IMR-90 (cell line): ENCODE results near the gene PDE4B. TPM values are rescaled to one million over a fixed set of nuclear protein-coding genes. Genes with fewer than 3 reads are reported as not detected.

Experiments used
- ATAC-seq: fragments of 200-7000 bp; cut with Tn5 transposase; 2 replicates; pipeline ENCODE4 v1.9.1; 2020; ENCODE audit warnings: low read depth, mild to moderate bottlenecking, moderate library complexity
- BruUV-seq: library from RNA; stranded (reverse); fragments of 400-500 nt; replicated peaks from 2 replicates; lab custom pipeline; 2021; lab: Mats Ljungman, UMichigan
- CTCF ChIA-PET: fragments of 300-600 bp; formaldehyde crosslinking; extraction: SDS; loops from one replicate; lab custom pipeline; 2021; ENCODE audit warnings: antibody characterized with exemption; lab: Yijun Ruan, JAX
- POLR2A ChIA-PET: fragments of 300-600 bp; sonication (Branson Sonifier 250); formaldehyde crosslinking; loops from one replicate; lab custom pipeline; 2022; ENCODE audit warnings: antibody characterized with exemption; ENCODE audit not compliant: unreplicated experiment; lab: Charles Lee
- DNase-seq: peaks from one replicate; pipeline ENCODE4 v3.0.0; 2013
- H2AFZ ChIP-seq: replicated peaks from 2 replicates; pipeline ENCODE3; 2013; ENCODE audit warnings: low read length, mild to moderate bottlenecking; ENCODE audit not compliant: poor library complexity
- H2AK5ac ChIP-seq: 2 replicates; pipeline ENCODE4 v1.6.1; 2013; ENCODE audit warnings: low read depth, low read length, inconsistent platforms
- H2AK9ac ChIP-seq: replicated peaks from 2 replicates; pipeline ENCODE3; 2013; ENCODE audit warnings: mild to moderate bottlenecking, low read depth, low read length, moderate library complexity; ENCODE audit not compliant: poor library complexity
- H2BK120ac ChIP-seq: 2 replicates; pipeline ENCODE4 v1.6.1; 2013; ENCODE audit warnings: low read depth, low read length, inconsistent platforms
- H2BK15ac ChIP-seq: 3 replicates; pipeline ENCODE4 v1.6.1; 2013; ENCODE audit warnings: low read depth, low read length, inconsistent platforms
- H2BK20ac ChIP-seq: 2 replicates; pipeline ENCODE4 v1.6.1; 2013; ENCODE audit warnings: low read depth, mild to moderate bottlenecking, inconsistent platforms, low read length, moderate library complexity
- H2BK5ac ChIP-seq: 2 replicates; pipeline ENCODE4 v1.6.1; 2013; ENCODE audit warnings: mild to moderate bottlenecking, low read depth, low read length, inconsistent platforms; ENCODE audit not compliant: poor library complexity, severe bottlenecking
- H3K14ac ChIP-seq: replicated peaks from 2 replicates; pipeline ENCODE4 v1.6.1; 2013; ENCODE audit warnings: low read depth, low read length, inconsistent platforms
- H3K18ac ChIP-seq: 2 replicates; pipeline ENCODE4 v1.6.1; 2013; ENCODE audit warnings: low read depth, low read length, control low read depth
- H3K23ac ChIP-seq: 2 replicates; pipeline ENCODE4 v1.6.1; 2013; ENCODE audit warnings: low read depth, low read length, inconsistent platforms
- H3K27ac ChIP-seq: 2 replicates; pipeline ENCODE4 v1.5.1; 2013; ENCODE audit warnings: mild to moderate bottlenecking, control low read depth, low read length; ENCODE audit not compliant: insufficient read depth
- H3K27me3 ChIP-seq: 2 replicates; pipeline ENCODE4 v1.6.1; 2013; ENCODE audit warnings: low read length; ENCODE audit not compliant: control insufficient read depth, insufficient read depth
- H3K36me3 ChIP-seq: 2 replicates; pipeline ENCODE4 v1.6.1; 2013; ENCODE audit warnings: low read length, mixed read lengths; ENCODE audit not compliant: control insufficient read depth, insufficient read depth
- H3K4ac ChIP-seq: 2 replicates; pipeline ENCODE4 v1.6.1; 2013; ENCODE audit warnings: low read depth, low read length, inconsistent platforms
- H3K4me1 ChIP-seq: 2 replicates; pipeline ENCODE4 v1.6.1; 2013; ENCODE audit warnings: low read length, mixed read lengths; ENCODE audit not compliant: control insufficient read depth, insufficient read depth
- H3K4me2 ChIP-seq: 2 replicates; pipeline ENCODE4 v1.6.1; 2013; ENCODE audit warnings: low read depth, mild to moderate bottlenecking, control low read depth, low read length, moderate library complexity
- H3K4me3 ChIP-seq: 2 replicates; pipeline ENCODE4 v1.5.1; 2013; ENCODE audit warnings: low read depth, mild to moderate bottlenecking, control low read depth, low read length, moderate library complexity; ENCODE audit not compliant: insufficient read depth
- H3K56ac ChIP-seq: 2 replicates; pipeline ENCODE4 v1.6.1; 2013; ENCODE audit warnings: low read length, inconsistent platforms; ENCODE audit not compliant: insufficient read depth; ENCODE audit errors: extremely low read depth
- H3K79me1 ChIP-seq, 2 experiments: 2 replicates each; pipeline ENCODE4 v1.6.1; 2013; ENCODE audit warnings: low read length in 2 of 2, inconsistent platforms in 1 of 2, low read depth in 1 of 2
- H3K9ac ChIP-seq: 2 replicates; pipeline ENCODE4 v1.6.1; 2013; ENCODE audit warnings: low read depth, low read length, control low read depth
- H3K9me1 ChIP-seq: 2 replicates; pipeline ENCODE4 v1.6.1; 2013; ENCODE audit warnings: low read length, inconsistent platforms; ENCODE audit not compliant: insufficient read depth
- H3K9me3 ChIP-seq: 2 replicates; pipeline ENCODE4 v1.6.1; 2013; ENCODE audit warnings: low read length; ENCODE audit not compliant: control insufficient read depth, insufficient read depth
- H4K20me1 ChIP-seq: 2 replicates; pipeline ENCODE4 v1.6.1; 2013; ENCODE audit warnings: low read length, inconsistent platforms; ENCODE audit not compliant: insufficient read depth
- H4K5ac ChIP-seq: 2 replicates; pipeline ENCODE4 v1.6.1; 2013; ENCODE audit warnings: mild to moderate bottlenecking, low read depth, low read length, control low read depth
- H4K8ac ChIP-seq, 2 experiments: 2 replicates each; pipeline ENCODE4 v1.6.1; 2013; ENCODE audit warnings: low read depth in 2 of 2, low read length in 2 of 2, control low read depth in 1 of 2, inconsistent platforms in 1 of 2
- H4K91ac ChIP-seq: 2 replicates; pipeline ENCODE4 v1.6.1; 2013; ENCODE audit warnings: low read depth, low read length, inconsistent platforms; ENCODE audit not compliant: insufficient read depth
- BHLHE40 ChIP-seq: fragments of 150-350 bp; IDR thresholded peaks from 2 replicates; pipeline ENCODE4 v1.6.1; 2016; ENCODE audit warnings: mild to moderate bottlenecking, low read depth, low read length
- CEBPB ChIP-seq: IDR thresholded peaks from 2 replicates; pipeline ENCODE4 v1.6.1; 2012; ENCODE audit warnings: low read depth, low read length, improper control_type of control experiment
- CHD1 ChIP-seq: IDR thresholded peaks from 2 replicates; pipeline ENCODE4 v1.6.1; 2012; ENCODE audit warnings: low read depth, low read length, improper control_type of control experiment
- FOS ChIP-seq: fragments of 150-350 bp; IDR thresholded peaks from 2 replicates; pipeline ENCODE4 v1.6.1; 2016; ENCODE audit warnings: low read depth, low read length
- MAFK ChIP-seq: IDR thresholded peaks from 2 replicates; pipeline ENCODE4 v1.6.1; 2012; ENCODE audit warnings: low read depth, low read length, improper control_type of control experiment
- MAZ ChIP-seq: IDR thresholded peaks from 2 replicates; pipeline ENCODE4 v1.6.1; 2012; ENCODE audit warnings: low read depth, mild to moderate bottlenecking, low read length, improper control_type of control experiment, moderate library complexity, borderline replicate concordance
- MXI1 ChIP-seq: IDR thresholded peaks from 2 replicates; pipeline ENCODE4 v1.6.1; 2012; ENCODE audit warnings: low read depth, mild to moderate bottlenecking, low read length, moderate library complexity, borderline replicate concordance
- NFE2L2 ChIP-seq: fragments of 150-350 bp; IDR thresholded peaks from 2 replicates; pipeline ENCODE4 v1.6.1; 2016; ENCODE audit warnings: low read depth, mild to moderate bottlenecking, low read length
- POLR2A ChIP-seq: IDR thresholded peaks from 2 replicates; pipeline ENCODE4 v1.6.1; 2012; ENCODE audit warnings: mild to moderate bottlenecking, low read depth, low read length
- RAD21 ChIP-seq: IDR thresholded peaks from 2 replicates; pipeline ENCODE4 v1.6.1; 2012; ENCODE audit warnings: low read length, improper control_type of control experiment
- RCOR1 ChIP-seq: IDR thresholded peaks from 2 replicates; pipeline ENCODE4 v1.6.1; 2012; ENCODE audit warnings: mild to moderate bottlenecking, low read length, improper control_type of control experiment; ENCODE audit not compliant: insufficient replicate concordance
- SMC3 ChIP-seq: fragments of 150-350 bp; IDR thresholded peaks from 2 replicates; pipeline ENCODE4 v1.6.1; 2016; ENCODE audit warnings: low read depth, mild to moderate bottlenecking, antibody characterized with exemption, low read length, moderate library complexity
- WGBS, 2 experiments: methylation state at CpG; one replicate each; pipeline versions ENCODE4 v1.1.5 to v1.1.7; 2013; ENCODE audit warnings: missing lambda C conversion rate in 2 of 2; ENCODE audit not compliant: insufficient read length in 1 of 2; ENCODE audit errors: extremely low coverage in 2 of 2; 5-methylcytosine and 5-hydroxymethylcytosine counted together
- dilution Hi-C: fragments of 300-500 bp; cut with HindIII; formaldehyde crosslinking; loops from one replicate; pipeline ENCODE4 v1.14.3; 2018; ENCODE audit warnings: low sequenced_read_pairs; ENCODE audit not compliant: unreplicated experiment
- in situ Hi-C: fragments of 300-500 bp; cut with MboI; formaldehyde crosslinking; loops from 3 replicates; pipeline ENCODE4 v1.14.3; 2019; ENCODE audit warnings: low sequenced_read_pairs, inconsistent platforms, mixed read lengths
- intact Hi-C: fragments of 100-400 bp; cut with micrococcal nuclease; formaldehyde crosslinking; loops from 2 replicates; pipeline ENCODE4 v1.10.0; 2022
- polyA plus RNA-seq, 3 experiments: library from polyadenylated mRNA; depleted of rRNA; stranded (reverse); fragments of >200 nt; gene quantifications; 2 replicates each; pipeline ENCODE4 v1.2.3, GENCODE V29; 2012; ENCODE audit warnings: low replicate concordance in 1 of 3
- total RNA-seq: library from RNA; depleted of rRNA; stranded (reverse); fragments of >200 nt; gene quantifications from 2 replicates; pipeline ENCODE4 v1.2.3, GENCODE V29; 2012
- TF ChIP-seq, protein P1 (sequence below): fragments of 150-350 bp; IDR thresholded peaks from 2 replicates; pipeline ENCODE4 v1.6.1; 2017; ENCODE audit warnings: mild to moderate bottlenecking, antibody characterized with exemption, low read length, low read depth
- TF ChIP-seq, protein P2 (sequence below): fragments of 150-350 bp; IDR thresholded peaks from 2 replicates; pipeline ENCODE4 v1.6.1; 2016; ENCODE audit warnings: low read depth, mild to moderate bottlenecking, low read length, moderate library complexity, borderline replicate concordance
- TF ChIP-seq, protein P3 (sequence below): conservative IDR thresholded peaks from 2 replicates; pipeline ENCODE4 v1.5.1; 2012; ENCODE audit warnings: mild to moderate bottlenecking, low read depth, low read length, improper control_type of control experiment

Gene PDE4B
- total and polyA plus RNA-seq, 2 of the 4 experiments (the other 2 are of a cell fraction): 5.8 to 21.3 TPM

DNA sequence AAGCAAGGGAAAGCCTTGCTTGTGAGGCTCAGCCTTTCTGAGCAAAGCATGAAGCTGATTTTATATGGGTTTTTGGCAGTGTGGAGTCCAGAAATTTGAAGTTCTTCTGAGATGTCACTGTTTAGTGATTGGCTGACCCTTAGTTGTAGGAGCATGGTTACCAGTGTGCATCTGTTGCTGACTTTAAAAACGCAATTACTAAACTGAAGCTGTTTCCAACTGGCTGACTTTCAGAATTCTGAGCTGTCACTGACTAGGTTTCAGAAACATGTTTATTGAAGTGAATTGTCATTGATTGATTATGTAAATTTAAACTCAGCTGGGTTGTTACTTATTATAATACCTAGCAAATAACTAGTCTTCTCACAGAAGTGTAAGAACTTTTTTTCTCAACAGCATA lies 89.4 kb downstream of the PDE4B start:
- Histone ChIP-seq H2AFZ (no peak overlapping the region), H4K8ac (no peak overlapping the region), H3K4me2 (no peak overlapping the region), H2BK20ac (no peak overlapping the region), H3K79me1 (no peaks in the 10 kb centered on the region), H3K56ac (no peak overlapping the region), H3K27ac (no peak overlapping the region), H4K5ac (no peak overlapping the region), H3K4ac (no peak overlapping the region), H3K9me3 (no peaks in the 10 kb centered on the region), H2BK15ac (no peak overlapping the region), H3K18ac (no peak overlapping the region), H3K27me3 (no peaks in the 10 kb centered on the region), H3K9me1 (peaks cover 10% of the 10 kb centered on the region; the same call in 1 of the 2 replicates), H2AK5ac (no peak overlapping the region), H3K4me1 (peaks cover 5% of the 10 kb centered on the region), H3K4me3 (no peak overlapping the region), H2BK120ac (no peak overlapping the region), H3K23ac (no peak overlapping the region), H4K20me1 (no peaks in the 10 kb centered on the region), H4K91ac (no peak overlapping the region), H3K14ac (no peak overlapping the region), H3K9ac (no peak overlapping the region), H3K36me3 (no peaks in the 10 kb centered on the region), H2BK5ac (no peak overlapping the region), H2AK9ac (no peak overlapping the region)
- no peak for ATAC-seq
- no TSS peak for BruUV-seq
- peak; percentile 41 for DNase-seq
- CTCF ChIA-PET: no interaction called here
- dilution Hi-C loops (no loop called here), in situ Hi-C loops (no loop called here), intact Hi-C loops (no loop called here)
- WGBS, 2 experiments: no CpG with 5 or more reads among the region's 1 CpG
- TF ChIP-seq CHD1: no peak
- TF ChIP-seq MAZ: no peak
- TF ChIP-seq, protein P1, sequence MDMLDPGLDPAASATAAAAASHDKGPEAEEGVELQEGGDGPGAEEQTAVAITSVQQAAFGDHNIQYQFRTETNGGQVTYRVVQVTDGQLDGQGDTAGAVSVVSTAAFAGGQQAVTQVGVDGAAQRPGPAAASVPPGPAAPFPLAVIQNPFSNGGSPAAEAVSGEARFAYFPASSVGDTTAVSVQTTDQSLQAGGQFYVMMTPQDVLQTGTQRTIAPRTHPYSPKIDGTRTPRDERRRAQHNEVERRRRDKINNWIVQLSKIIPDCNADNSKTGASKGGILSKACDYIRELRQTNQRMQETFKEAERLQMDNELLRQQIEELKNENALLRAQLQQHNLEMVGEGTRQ: no peak
- TF ChIP-seq, protein P2, sequence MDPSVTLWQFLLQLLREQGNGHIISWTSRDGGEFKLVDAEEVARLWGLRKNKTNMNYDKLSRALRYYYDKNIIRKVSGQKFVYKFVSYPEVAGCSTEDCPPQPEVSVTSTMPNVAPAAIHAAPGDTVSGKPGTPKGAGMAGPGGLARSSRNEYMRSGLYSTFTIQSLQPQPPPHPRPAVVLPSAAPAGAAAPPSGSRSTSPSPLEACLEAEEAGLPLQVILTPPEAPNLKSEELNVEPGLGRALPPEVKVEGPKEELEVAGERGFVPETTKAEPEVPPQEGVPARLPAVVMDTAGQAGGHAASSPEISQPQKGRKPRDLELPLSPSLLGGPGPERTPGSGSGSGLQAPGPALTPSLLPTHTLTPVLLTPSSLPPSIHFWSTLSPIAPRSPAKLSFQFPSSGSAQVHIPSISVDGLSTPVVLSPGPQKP: no peak
- no peak for TF ChIP-seq MXI1
- TF ChIP-seq MAFK: no peak
- no peak for TF ChIP-seq NFE2L2
- no peak for TF ChIP-seq CEBPB
- TF ChIP-seq RAD21: no peak
- no peak for TF ChIP-seq FOS
- TF ChIP-seq, protein P3, sequence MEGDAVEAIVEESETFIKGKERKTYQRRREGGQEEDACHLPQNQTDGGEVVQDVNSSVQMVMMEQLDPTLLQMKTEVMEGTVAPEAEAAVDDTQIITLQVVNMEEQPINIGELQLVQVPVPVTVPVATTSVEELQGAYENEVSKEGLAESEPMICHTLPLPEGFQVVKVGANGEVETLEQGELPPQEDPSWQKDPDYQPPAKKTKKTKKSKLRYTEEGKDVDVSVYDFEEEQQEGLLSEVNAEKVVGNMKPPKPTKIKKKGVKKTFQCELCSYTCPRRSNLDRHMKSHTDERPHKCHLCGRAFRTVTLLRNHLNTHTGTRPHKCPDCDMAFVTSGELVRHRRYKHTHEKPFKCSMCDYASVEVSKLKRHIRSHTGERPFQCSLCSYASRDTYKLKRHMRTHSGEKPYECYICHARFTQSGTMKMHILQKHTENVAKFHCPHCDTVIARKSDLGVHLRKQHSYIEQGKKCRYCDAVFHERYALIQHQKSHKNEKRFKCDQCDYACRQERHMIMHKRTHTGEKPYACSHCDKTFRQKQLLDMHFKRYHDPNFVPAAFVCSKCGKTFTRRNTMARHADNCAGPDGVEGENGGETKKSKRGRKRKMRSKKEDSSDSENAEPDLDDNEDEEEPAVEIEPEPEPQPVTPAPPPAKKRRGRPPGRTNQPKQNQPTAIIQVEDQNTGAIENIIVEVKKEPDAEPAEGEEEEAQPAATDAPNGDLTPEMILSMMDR: no peak
- TF ChIP-seq RCOR1: no peak
- TF ChIP-seq SMC3: no peak
- TF ChIP-seq BHLHE40: no peak
- no peak for TF ChIP-seq POLR2A
- POLR2A ChIA-PET: no interaction called here
